SKM-1 treated with dmso at 0.1 percent for 144 hours (cell line): ENCODE data around the gene C1QL3.

Experiments
- DNase-seq: peaks from one replicate; lab custom pipeline; 2025; ENCODE audit not compliant: unreplicated experiment; lab: John Stamatoyannopoulos, UW

C1QL3 gene

DNA sequence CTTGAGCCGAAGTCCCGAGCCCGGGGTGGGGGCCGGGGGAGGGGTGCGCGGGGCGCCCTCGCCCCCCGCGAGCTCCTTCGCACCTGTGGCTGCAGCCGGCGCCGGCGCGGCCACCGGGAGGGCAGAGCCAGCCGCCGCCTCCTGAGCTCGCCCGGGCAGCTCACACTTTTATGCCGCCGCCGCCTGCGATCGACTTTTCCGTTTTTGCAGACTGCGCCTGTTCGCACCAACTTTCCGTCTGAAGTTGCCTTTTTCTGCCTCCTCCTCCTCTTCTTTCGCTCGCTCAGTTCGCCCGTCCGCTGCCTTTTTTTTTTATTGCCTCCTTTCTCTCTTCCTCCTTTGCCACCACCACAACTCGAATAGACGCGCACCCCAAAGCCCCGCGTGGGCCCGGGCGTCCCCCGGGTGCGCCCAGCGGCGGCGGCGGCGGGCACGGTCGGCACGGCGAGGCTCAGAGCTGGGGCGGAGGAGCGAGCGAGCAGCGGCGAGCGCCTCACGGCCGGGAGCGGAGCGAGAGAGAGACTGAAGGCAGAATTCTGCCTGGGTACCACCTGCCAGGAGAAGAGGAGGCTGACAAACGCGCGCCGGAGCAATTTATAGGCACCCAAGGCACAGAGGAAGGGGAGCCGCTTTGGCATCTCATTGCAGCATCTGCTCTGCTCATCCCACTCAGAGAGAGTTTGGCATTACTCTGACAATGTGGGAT, at the start of gene C1QL3:
Gene C1QL3 (minus strand): TSS at position 569 of the 706 bp plus-strand sequence. CDS start 814 bp downstream, outside the sequence.
- no peak for DNase-seq

DNA sequence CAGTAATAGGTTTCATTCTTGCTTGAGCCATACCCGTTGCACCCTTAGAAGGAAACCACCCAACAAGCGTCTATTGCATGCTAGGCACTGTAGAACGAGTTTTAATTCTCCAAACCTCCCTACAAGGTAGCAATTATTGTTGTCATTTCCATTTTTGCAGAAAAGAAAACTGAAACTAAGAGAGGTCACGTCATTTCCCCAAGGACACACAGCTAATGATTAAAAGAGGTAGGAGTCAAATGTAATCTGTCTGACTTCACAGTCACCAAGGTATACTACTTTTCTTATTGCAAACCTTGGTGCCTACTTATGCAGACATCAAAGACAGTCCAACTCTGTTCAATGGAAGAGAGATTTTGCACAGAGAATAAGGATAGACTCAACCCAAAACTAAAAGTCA, 49.1 kb upstream of the C1QL3 start:
- no peak for DNase-seq

- peak; percentile 26 for DNase-seq
Observed at GRCh38 chr10:16566202-16566805, 44.6 kb upstream of the C1QL3 start.

DNA sequence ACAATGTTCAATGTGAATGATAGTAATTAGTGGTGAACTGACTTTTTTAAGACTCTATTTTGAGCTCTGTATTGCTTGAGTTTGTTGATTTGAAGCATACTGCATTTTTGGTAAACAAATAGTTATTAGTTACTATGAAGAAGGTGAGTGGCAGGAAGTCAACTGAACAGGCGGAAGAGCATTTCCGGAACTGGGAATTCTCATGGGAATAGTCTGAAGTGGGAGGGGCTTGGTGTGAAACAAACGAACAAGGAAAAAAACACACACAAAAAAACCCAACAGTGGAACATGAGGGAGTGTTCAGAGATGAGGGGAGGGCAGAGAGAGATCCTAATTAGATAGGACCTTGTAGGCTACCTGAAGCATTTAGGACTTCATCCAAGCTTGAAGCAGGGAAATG, 43.9 kb upstream of the C1QL3 start:
- DNase-seq: no peak

DNA sequence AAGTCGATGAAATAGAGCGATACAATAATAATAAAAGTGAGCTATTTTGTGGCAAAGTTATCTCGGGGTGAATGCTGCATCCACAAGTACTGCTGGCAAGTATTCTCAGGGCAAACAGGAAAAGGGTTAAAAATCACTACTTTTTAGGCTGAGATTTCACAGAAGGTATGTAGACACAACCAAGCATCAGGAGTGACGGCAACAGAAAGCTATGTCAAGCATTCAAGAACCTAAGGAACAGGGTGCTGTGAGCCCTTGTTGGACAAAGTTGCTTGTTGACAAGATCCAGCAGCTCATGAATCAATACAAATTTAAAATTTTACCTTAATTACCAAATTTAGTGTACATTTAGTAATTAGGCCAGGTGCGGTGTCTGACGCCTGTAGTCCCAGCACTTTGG, 41.2 kb upstream of the C1QL3 start:
- no peak for DNase-seq

GRCh38 chr10:16559236-16559773, 37.6 kb upstream of the C1QL3 start:
- no peak for DNase-seq

GRCh38 chr10:16547973-16548372, 26.3 kb upstream of the C1QL3 start:
- no peak for DNase-seq

DNA sequence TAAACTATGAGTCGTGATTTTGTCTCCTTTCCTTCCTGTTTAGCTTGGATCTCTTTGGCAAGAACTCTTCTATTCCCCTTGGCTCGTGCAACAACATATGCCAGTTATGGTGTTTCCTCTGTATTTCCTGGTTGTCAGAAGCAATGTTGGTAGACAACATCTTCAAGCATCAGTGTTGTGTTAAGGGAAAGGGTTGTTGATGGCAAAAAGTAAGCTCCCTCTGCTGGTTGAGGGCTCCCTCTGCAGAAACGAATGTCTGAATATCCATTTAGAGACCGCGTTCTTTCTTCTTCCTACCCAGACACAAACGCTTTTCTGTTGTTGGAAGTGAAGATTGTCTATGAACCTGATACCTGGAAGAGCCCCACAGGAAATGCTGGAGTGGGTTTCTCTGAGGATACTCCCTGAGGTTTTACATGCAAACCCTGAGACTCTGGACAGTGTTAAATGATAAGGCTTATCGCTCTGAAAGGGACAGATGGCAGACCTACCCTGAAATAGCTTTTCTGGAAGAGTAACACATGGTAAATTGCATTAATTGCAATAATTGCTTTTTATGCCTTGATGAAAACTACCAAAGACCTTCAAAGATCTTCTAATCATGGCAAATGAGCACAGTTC, 23.5 kb upstream of the C1QL3 start:
- peak; percentile 2 for DNase-seq

DNA sequence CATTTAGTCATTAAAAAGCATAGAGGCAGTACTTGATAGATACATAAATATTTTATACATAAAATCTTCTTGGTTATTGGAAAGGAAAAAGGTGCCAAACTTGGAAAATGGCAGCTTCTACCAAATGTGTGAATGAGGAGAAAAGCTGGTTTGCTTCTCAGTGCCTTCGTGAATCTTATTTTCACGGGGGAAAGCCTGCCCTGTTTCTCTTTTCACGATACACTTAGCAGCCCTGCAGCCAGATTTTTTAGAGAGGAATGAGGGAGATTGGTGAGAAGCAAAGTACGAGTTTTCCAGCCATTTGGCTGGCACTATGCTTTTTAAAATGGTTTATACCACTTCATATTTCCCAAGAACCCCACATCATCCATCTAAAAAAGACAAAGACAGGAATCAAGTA, 22.9 kb upstream of the C1QL3 start:
- DNase-seq: no peak

DNA sequence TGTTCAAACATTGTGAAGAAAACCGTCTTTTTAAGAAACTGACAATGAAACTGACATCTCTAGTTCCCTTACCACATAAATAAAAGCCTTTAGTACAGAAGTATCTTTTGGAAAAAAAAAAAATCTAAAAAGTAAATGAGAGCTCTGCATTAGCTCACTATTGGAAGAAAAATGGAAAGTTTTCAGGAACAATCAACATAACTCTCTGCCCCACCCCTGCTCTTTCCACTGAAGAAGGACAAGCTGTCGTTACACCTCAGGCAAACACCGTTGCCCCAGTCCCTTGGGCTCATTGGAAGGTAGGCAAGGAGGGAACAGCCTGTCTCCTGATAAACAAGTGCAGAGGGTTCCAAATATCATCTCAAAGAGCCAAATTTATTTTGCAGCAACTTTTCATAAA, 22.4 kb upstream of the C1QL3 start:
- no peak for DNase-seq

GRCh38 chr10:16536155-16536554, 14.5 kb upstream of the C1QL3 start:
- no peak for DNase-seq

DNA sequence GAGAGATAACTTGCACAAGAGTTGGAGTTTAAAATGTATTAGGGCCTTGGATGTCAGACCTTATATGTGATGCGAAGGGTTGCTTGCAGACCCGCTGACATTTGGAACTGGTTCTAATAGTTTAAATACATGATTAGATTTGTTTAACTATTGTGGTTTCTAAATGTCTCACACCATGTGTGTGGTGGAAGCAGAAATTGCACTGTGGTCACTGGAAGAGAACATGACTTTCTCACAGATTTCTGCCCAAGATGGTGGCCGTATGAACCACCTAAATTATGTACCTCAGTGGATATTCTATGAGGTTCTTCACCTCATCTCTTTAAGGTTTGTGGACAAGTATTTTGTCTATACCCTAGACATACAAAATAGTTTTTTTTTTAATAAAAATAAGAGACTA, 8.2 kb upstream of the C1QL3 start:
- no peak for DNase-seq

DNA sequence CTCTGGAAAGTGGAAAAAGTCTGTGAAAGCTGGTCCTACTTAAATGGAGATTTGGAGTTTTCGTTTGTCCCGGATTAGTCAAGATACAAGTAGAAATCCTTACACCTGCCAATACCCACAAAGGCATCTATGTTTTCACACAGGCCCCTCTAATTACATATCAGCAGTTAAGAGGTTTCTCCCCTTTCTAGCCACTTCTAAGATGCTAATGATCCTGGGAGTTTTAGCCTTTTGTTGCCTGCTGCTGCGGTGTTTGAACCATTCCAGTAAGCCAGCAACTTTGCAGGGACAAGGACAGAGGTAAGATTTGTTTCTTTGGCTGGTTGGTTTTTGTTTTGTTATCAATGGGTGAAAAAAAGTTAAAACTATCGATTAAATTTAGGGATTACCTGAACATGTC, 5.8 kb upstream of the C1QL3 start:
- no peak for DNase-seq

GRCh38 chr10:16520900-16521299, 779 bp downstream of the C1QL3 start:
- DNase-seq: no peak

GRCh38 chr10:16519908-16520861, 1.5 kb downstream of the C1QL3 start:
- DNase-seq: no peak

- DNase-seq: no peak
Observed at GRCh38 chr10:16519250-16519907, 2.3 kb downstream of the C1QL3 start.

DNA sequence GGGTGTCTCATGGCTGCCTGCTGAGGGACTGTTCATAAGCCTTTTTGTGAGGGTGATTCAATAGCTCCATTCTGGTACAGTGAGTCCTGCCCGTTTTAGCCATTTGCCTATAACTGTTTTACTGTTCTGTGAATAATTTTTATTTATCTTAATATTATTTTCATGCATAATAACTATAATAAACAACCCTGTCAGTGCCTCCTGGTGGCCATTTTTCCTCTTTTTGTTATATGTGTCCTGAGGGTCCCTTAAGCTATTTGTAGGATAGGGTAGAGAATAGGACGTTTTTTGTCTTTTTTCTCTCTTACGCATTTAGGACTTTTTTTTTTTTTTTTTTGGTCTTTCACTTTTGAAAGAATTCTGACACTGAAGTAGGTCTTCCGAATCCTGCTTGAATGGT, 2.9 kb downstream of the C1QL3 start:
- no peak for DNase-seq

DNA sequence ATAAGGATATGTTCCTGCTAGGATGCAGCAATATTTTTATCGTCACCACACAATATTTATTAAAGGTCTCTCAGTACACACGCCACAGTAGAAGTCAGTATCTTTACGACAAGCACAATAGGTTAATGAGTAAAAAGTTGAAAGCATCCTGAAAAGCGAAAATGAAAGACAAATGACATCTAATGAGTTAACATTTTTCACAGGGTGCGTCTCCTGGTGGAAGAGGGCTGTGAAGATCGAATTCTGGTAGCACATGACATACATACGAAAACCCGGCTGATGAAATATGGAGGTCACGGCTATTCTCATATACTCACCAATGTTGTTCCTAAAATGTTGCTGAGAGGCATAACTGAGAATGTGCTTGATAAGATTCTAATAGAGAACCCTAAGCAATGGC, 10.8 kb downstream of the C1QL3 start:
- DNase-seq: no peak

- no peak for DNase-seq
Observed at GRCh38 chr10:16509996-16510395, 11.7 kb downstream of the C1QL3 start.

DNA sequence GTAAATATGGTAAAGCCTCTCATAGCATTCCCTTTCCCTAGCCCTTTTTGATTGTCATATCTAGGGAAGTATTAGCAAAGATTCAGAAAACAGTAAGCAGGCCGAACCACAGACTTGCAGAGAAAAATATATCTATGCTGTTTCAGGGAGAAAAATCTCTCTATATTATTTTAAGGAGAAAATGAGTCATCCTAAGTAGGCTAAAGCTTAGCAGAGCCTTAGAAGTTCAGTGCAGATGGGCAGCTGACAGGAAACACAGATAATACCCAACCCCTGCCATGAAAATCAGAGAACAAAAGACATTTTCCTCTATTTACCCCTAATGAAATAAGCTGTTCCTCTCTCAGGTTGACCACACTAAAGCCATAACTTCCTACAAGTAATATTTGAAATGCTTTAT, 16.5 kb downstream of the C1QL3 start:
- DNase-seq: no peak

GRCh38 chr10:16497911-16498310, 23.8 kb downstream of the C1QL3 start:
- DNase-seq: no peak
